NCI-H1436 (cell line): ENCODE data around the gene ENPP6.

ENCODE experiments used
- DNase-seq: peaks from one replicate; lab custom pipeline; 2025; lab: John Stamatoyannopoulos, UW

The ENPP6 gene

GRCh38 chr4:184217634-184218033 is at the start of gene ENPP6:
Gene ENPP6 (minus strand): TSS chr4:184217873. CDS start chr4:184217819, 54 bp downstream.
- DNase-seq = no peak

GRCh38 chr4:184267206-184267608 is 49.5 kb upstream of the ENPP6 start:
- no peak for DNase-seq

GRCh38 chr4:184265546-184266351 is 48.1 kb upstream of the ENPP6 start:
- no peak for DNase-seq

GRCh38 chr4:184263910-184264732 is 46.4 kb upstream of the ENPP6 start:
- peak; percentile 87 for DNase-seq

- no peak for DNase-seq
Measured at GRCh38 chr4:184263461-184263860, 45.8 kb upstream of the ENPP6 start.

GRCh38 chr4:184262901-184263300 is 45.2 kb upstream of the ENPP6 start:
- DNase-seq = no peak

GRCh38 chr4:184261246-184261645 is 43.6 kb upstream of the ENPP6 start:
- DNase-seq = no peak

GRCh38 chr4:184259866-184260265 is 42.2 kb upstream of the ENPP6 start:
- DNase-seq = no peak

GRCh38 chr4:184259081-184259480 is 41.4 kb upstream of the ENPP6 start:
- no peak for DNase-seq

GRCh38 chr4:184255871-184256642 is 38.4 kb upstream of the ENPP6 start:
- DNase-seq = no peak

GRCh38 chr4:184255361-184255760 is 37.7 kb upstream of the ENPP6 start:
- no peak for DNase-seq

- DNase-seq = no peak
Measured at GRCh38 chr4:184253072-184253420, 35.4 kb upstream of the ENPP6 start.

- DNase-seq = no peak
Measured at GRCh38 chr4:184252136-184253071, 34.7 kb upstream of the ENPP6 start.

GRCh38 chr4:184251670-184251980 is 34.0 kb upstream of the ENPP6 start:
- no peak for DNase-seq

- DNase-seq = peak; percentile 53
Measured at GRCh38 chr4:184250795-184251669, 33.4 kb upstream of the ENPP6 start.

GRCh38 chr4:184248216-184248615 is 30.5 kb upstream of the ENPP6 start:
- DNase-seq = no peak

GRCh38 chr4:184247421-184247820 is 29.7 kb upstream of the ENPP6 start:
- no peak for DNase-seq

- DNase-seq = no peak
Measured at GRCh38 chr4:184246426-184246825, 28.8 kb upstream of the ENPP6 start.

- DNase-seq = no peak
Measured at GRCh38 chr4:184238072-184238745, 20.5 kb upstream of the ENPP6 start.

- no peak for DNase-seq
Measured at GRCh38 chr4:184237612-184238011, 19.9 kb upstream of the ENPP6 start.
